Measurements from ENCODE around the gene CNEP1R1.

The CNEP1R1 gene

GRCh38 chr16:50021544-50021943 lies 3.5 kb upstream of the CNEP1R1 start:
- no peak for DNase-seq

GRCh38 chr16:50023641-50024040 lies 1.4 kb upstream of the CNEP1R1 start:
- no peak for DNase-seq

GRCh38 chr16:50024207-50024606 lies 818 bp upstream of the CNEP1R1 start:
- no peak for DNase-seq

- DNase-seq, result no peak
Measured at GRCh38 chr16:50025537-50025931, 509 bp downstream of the CNEP1R1 start.

- DNase-seq, result no peak
Measured at GRCh38 chr16:50027829-50028228, 2.8 kb downstream of the CNEP1R1 start.

GRCh38 chr16:50035468-50035992 lies 10.5 kb downstream of the CNEP1R1 start:
- DNase-seq, result no peak

GRCh38 chr16:50036426-50036825 lies 11.4 kb downstream of the CNEP1R1 start:
- DNase-seq, result no peak

GRCh38 chr16:50037662-50038220 lies 12.7 kb downstream of the CNEP1R1 start:
- DNase-seq, result no peak

- no peak for DNase-seq
Measured at GRCh38 chr16:50038286-50038685, 13.3 kb downstream of the CNEP1R1 start.

DNA sequence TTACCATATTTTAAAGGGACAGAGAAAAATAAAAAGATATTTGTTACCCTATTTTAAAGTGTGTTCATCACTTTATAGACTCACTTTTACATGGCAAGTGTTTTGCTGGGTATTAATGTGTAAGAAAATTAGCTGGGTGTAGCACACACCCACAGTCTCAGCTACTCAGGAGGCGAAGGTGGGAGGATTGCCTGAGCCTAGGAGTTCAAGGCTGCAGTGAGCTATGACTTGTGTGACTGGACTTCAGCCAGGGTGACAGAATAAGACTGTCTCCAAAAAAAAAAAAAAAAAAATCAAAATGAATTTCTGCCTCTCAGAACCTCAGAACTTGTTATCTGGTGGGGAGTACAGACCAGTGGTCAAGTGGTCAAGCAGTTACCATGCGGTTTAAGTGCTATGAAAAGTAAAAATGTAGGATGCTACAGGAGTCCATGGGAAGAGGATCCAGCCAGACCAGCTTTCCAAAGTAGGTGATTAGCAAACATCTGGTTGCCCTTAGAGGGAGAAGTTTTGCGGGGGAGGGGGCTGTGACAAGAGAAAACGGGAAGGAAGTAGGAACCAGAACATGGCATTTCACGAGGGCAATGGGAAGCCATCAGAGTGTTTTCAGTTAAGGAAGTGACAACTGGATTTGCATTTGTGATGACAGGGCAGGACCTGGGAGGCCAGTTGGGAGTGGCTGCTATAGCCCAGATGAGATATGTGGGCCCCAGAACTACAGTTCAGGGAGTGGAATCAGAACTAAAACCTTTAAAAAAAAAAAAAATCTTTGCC lies 13.9 kb downstream of the CNEP1R1 start:
- no peak for DNase-seq

- no peak for DNase-seq
Measured at GRCh38 chr16:50040018-50040417, 15.0 kb downstream of the CNEP1R1 start.

GRCh38 chr16:50040710-50041109 lies 15.7 kb downstream of the CNEP1R1 start:
- no peak for DNase-seq

GRCh38 chr16:50043358-50043757 lies 18.3 kb downstream of the CNEP1R1 start:
- DNase-seq, result no peak

- no peak for DNase-seq
Measured at GRCh38 chr16:50045412-50045811, 20.4 kb downstream of the CNEP1R1 start.

- no peak for DNase-seq
Measured at GRCh38 chr16:50046853-50047252, 21.8 kb downstream of the CNEP1R1 start.

DNA sequence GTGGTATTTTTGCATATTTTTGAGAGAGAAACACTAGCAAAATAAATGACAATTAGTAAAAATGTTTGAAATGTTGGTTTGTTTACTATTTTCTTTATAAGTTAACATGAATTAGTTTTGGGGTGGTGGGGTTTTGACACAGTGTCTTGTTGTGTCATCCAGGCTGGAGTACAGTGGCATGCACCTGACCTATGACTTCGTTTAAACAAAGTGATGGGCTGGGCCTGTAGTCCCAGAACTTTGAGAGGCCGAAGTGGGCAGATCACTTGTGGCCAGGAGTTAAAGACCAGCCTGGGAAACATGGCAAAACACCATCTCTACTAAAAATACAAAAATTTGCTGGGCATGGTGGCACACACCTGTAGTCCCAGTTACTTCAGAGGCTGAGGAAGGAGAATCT lies 22.8 kb downstream of the CNEP1R1 start:
- no peak for DNase-seq

- no peak for DNase-seq
Measured at GRCh38 chr16:50050802-50051201, 25.8 kb downstream of the CNEP1R1 start.

DNA sequence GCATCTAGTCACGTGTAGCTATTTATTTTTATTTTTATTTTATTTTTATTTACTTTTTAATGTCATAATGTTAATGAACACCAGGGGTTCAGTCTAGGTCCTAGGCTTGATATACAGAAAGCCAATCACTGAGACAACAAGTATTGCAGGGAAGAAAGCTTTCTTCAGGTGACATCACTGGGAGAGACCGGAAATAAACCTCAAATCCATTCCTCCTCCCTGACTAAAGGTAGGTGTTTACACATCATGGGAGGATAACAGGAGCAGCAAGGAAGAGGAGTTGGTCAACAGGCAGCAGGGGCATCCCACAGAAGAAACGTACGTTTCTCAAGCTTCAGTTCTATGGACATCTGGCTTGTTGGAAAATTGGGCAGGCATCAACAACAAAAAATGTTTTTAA lies 31.2 kb downstream of the CNEP1R1 start:
- no peak for DNase-seq

- no peak for DNase-seq
Measured at GRCh38 chr16:50058091-50058771, 33.2 kb downstream of the CNEP1R1 start.

GRCh38 chr16:50059111-50059510 lies 34.1 kb downstream of the CNEP1R1 start:
- no peak for DNase-seq

GRCh38 chr16:50059669-50060068 lies 34.6 kb downstream of the CNEP1R1 start:
- no peak for DNase-seq

DNA sequence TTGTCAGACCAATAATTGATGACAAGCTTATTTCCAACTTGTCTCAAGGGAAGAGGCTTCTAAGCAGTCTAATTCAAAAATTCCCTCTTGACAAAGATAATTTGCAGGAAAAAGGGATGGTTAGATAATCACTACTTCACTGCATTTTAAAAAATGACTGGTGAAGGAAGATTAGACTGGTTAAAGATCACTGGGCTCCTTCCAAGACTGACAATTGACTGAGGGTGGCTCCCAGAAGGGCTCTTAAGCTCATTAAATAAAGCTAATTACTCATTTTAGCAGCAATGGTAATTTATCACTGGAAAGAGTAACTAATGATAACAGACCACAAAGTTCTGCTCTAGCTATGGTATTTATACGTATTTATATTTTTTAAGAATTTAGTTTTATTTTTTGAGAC lies 36.3 kb downstream of the CNEP1R1 start:
- DNase-seq, result no peak

DNA sequence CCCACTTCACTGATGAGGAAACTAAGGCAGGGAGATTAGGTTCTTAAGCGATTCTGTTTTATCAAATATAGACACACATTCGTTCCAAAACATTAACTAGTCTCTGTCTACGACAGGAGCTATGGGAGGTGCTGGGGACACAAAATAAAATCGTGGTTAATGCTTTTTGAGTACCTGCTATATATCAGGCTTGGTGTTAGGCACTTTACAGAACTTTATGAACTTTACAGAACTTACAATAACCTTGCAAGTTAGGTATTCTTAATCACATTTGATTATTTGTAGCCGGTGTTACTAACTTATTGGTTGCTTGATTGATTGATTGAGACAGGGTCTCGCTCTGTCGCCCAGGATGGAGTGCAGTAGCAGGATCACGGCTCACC lies 40.2 kb downstream of the CNEP1R1 start:
- DNase-seq, result no peak
